Transverse colon (tissue), 3 donors: Measurements from ENCODE around the gene KIF18A.

Source experiments
- CTCF ChIP-seq, 5 experiments: fragments of 200-600 bp in 3 of 5; fragments of 450-650 bp in 2 of 5; sonication (generic) in 3 of 5; IDR thresholded peaks; 1 replicate in 2 of 5; 2 replicates in 3 of 5; pipeline ENCODE4 v1.5.1; 2016 to 2017; ENCODE audit warnings: antibody characterized with exemption in 5 of 5, inconsistent platforms in 3 of 5, mild to moderate bottlenecking in 2 of 5, moderate library complexity in 1 of 5
- EP300 ChIP-seq: sonication (generic); formaldehyde crosslinking; IDR thresholded peaks from one replicate; pipeline ENCODE4 v1.6.1; 2017; ENCODE audit warnings: antibody characterized with exemption, low read depth

GRCh38 chr11:28009996-28010395, 98.0 kb downstream of the KIF18A start:
- TF ChIP-seq EP300 (no peak), CTCF (IDR thresholded peaks at IDR 0.05) (no peak)
